ENCODE measurements around the gene SLC5A8.

The SLC5A8 gene

GRCh38 chr12:101209319-101210302, at the start of gene SLC5A8:
Gene SLC5A8, minus strand, starts transcription at chr12:101210238. Its CDS starts 390 bp downstream, at chr12:101209848.
- Histone ChIP-seq H3K4me3 (ENCODE audit: low read depth in 1 of 2, low read length in 2 of 2) (no peak within 1 kb of the TSS), H3K27me3 (ENCODE audit: low read depth, low read length) (peaks cover 9% of the 10 kb centered on the region), H3K27ac (ENCODE audit: low read length) (no peak within 1 kb of the TSS), H3K9me3 (ENCODE audit: control insufficient read depth in 1 of 2, low read length in 2 of 2) (no peaks in the 10 kb centered on the region), H3K36me3 (ENCODE audit: control insufficient read depth in 1 of 2, insufficient read depth in 2 of 2, low read length in 2 of 2) (no peaks in the 10 kb centered on the region), H3K4me1 (ENCODE audit: control insufficient read depth in 1 of 2, insufficient read depth in 2 of 2, low read length in 2 of 2) (no peaks in the 10 kb centered on the region)

GRCh38 chr12:101257357-101257756, 47.3 kb upstream of the SLC5A8 start:
- no peaks in the 10 kb centered on the region for H3K9me3 ChIP-seq (ENCODE audit: control insufficient read depth in 1 of 2, low read length in 2 of 2)
- H3K27ac ChIP-seq (ENCODE audit: low read length), result no peak overlapping the region
- H3K4me1 ChIP-seq (ENCODE audit: control insufficient read depth in 1 of 2, insufficient read depth in 2 of 2, low read length in 2 of 2), result no peaks in the 10 kb centered on the region
- no peak overlapping the region for H3K4me3 ChIP-seq (ENCODE audit: low read depth in 1 of 2, low read length in 2 of 2)
- no peaks in the 10 kb centered on the region for H3K27me3 ChIP-seq (ENCODE audit: low read depth, low read length)
- no peaks in the 10 kb centered on the region for H3K36me3 ChIP-seq (ENCODE audit: control insufficient read depth in 1 of 2, insufficient read depth in 2 of 2, low read length in 2 of 2)

- Histone ChIP-seq H3K4me1 (ENCODE audit: control insufficient read depth in 1 of 2, insufficient read depth in 2 of 2, low read length in 2 of 2) (no peaks in the 10 kb centered on the region), H3K27me3 (ENCODE audit: low read depth, low read length) (no peaks in the 10 kb centered on the region), H3K9me3 (ENCODE audit: control insufficient read depth in 1 of 2, low read length in 2 of 2) (no peaks in the 10 kb centered on the region), H3K27ac (ENCODE audit: low read length) (no peak overlapping the region), H3K4me3 (ENCODE audit: low read depth in 1 of 2, low read length in 2 of 2) (no peak overlapping the region), H3K36me3 (ENCODE audit: control insufficient read depth in 1 of 2, insufficient read depth in 2 of 2, low read length in 2 of 2) (no peaks in the 10 kb centered on the region)
These were observed 46.2 kb upstream of the SLC5A8 start for GRCh38 chr12:101256266-101256665.

DNA sequence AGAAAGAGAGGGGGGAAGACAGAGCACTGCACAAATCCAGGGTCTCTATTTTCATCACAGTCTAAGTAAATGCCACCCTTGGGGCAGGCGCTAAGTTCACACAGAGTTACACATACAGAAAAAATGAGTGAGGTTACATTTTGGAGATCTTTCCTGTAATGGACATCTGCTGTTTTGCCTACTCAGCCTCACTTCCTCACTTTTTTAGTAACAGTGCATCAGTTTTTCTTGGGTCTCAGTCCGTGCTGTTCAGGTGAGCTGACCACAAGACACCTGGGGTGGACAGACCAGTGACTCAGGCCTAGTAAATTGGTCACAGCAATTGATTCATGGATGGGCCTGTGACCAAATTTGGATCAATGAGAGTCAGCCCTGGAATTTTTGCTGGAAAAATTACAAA, 33.6 kb upstream of the SLC5A8 start:
- no peak overlapping the region for H3K27ac ChIP-seq (ENCODE audit: low read length)
- H3K4me3 ChIP-seq (ENCODE audit: low read depth in 1 of 2, low read length in 2 of 2), result no peak overlapping the region
- H3K9me3 ChIP-seq (ENCODE audit: control insufficient read depth in 1 of 2, low read length in 2 of 2), result no peaks in the 10 kb centered on the region
- no peaks in the 10 kb centered on the region for H3K27me3 ChIP-seq (ENCODE audit: low read depth, low read length)
- H3K4me1 ChIP-seq (ENCODE audit: control insufficient read depth in 1 of 2, insufficient read depth in 2 of 2, low read length in 2 of 2), result no peaks in the 10 kb centered on the region
- H3K36me3 ChIP-seq (ENCODE audit: control insufficient read depth in 1 of 2, insufficient read depth in 2 of 2, low read length in 2 of 2), result no peaks in the 10 kb centered on the region

- no peaks in the 10 kb centered on the region for H3K9me3 ChIP-seq (ENCODE audit: control insufficient read depth in 1 of 2, low read length in 2 of 2)
- H3K36me3 ChIP-seq (ENCODE audit: control insufficient read depth in 1 of 2, insufficient read depth in 2 of 2, low read length in 2 of 2), result no peaks in the 10 kb centered on the region
- no peak overlapping the region for H3K27ac ChIP-seq (ENCODE audit: low read length)
- no peaks in the 10 kb centered on the region for H3K4me1 ChIP-seq (ENCODE audit: control insufficient read depth in 1 of 2, insufficient read depth in 2 of 2, low read length in 2 of 2)
- no peaks in the 10 kb centered on the region for H3K27me3 ChIP-seq (ENCODE audit: low read depth, low read length)
- H3K4me3 ChIP-seq (ENCODE audit: low read depth in 1 of 2, low read length in 2 of 2), result no peak overlapping the region
These were observed 33.0 kb upstream of the SLC5A8 start for GRCh38 chr12:101243074-101243473.

DNA sequence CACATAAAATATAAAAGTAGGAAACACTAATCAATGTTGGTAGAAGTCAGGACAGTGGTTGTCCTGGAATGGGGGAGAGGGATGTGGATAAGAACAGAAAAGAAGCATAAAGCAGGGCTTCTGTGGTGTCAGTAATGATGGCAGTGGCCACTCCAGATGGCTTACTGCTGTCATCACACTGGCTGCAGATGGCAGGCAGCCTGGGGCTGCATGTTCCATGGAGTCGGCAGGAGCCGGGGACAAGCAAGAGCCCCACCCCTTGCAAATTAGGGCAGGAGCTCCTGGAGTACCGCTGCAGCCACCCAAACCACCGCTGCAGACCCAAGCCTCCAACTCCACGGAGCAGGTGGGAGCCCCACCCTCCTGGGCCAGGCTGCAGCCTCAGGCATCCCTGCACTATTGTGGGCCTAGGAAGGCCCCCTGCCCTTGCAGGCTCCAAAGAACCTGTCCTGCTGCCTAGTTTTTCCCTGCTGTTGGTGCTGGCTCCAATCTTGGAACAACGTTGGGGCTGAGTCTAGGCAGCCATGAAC, 28.8 kb upstream of the SLC5A8 start:
- Histone ChIP-seq H3K36me3 (ENCODE audit: control insufficient read depth in 1 of 2, insufficient read depth in 2 of 2, low read length in 2 of 2) (no peaks in the 10 kb centered on the region), H3K4me1 (ENCODE audit: control insufficient read depth in 1 of 2, insufficient read depth in 2 of 2, low read length in 2 of 2) (no peaks in the 10 kb centered on the region), H3K27ac (ENCODE audit: low read length) (no peak overlapping the region), H3K4me3 (ENCODE audit: low read depth in 1 of 2, low read length in 2 of 2) (no peak overlapping the region), H3K9me3 (ENCODE audit: control insufficient read depth in 1 of 2, low read length in 2 of 2) (no peaks in the 10 kb centered on the region), H3K27me3 (ENCODE audit: low read depth, low read length) (no peaks in the 10 kb centered on the region)

DNA sequence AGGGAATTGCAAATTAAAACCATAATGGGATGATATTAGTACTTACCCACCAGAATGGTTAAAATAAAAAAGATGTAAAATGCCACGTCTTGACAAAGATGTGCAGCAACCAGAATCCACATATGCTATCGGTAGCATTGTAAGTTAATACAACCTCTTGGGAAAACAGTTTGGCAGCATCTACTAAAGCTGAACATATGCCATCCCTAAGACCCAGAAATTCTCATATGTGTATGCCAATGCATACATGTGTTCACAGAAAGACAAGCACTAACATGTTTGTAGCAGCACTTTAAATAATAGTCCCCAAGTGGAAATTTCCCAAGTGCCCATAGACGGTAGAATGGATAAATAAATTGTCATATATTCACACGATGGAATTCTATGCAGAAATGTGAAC, 28.3 kb upstream of the SLC5A8 start:
- no peaks in the 10 kb centered on the region for H3K9me3 ChIP-seq (ENCODE audit: control insufficient read depth in 1 of 2, low read length in 2 of 2)
- no peaks in the 10 kb centered on the region for H3K27me3 ChIP-seq (ENCODE audit: low read depth, low read length)
- no peaks in the 10 kb centered on the region for H3K4me1 ChIP-seq (ENCODE audit: control insufficient read depth in 1 of 2, insufficient read depth in 2 of 2, low read length in 2 of 2)
- H3K4me3 ChIP-seq (ENCODE audit: low read depth in 1 of 2, low read length in 2 of 2), result no peak overlapping the region
- H3K36me3 ChIP-seq (ENCODE audit: control insufficient read depth in 1 of 2, insufficient read depth in 2 of 2, low read length in 2 of 2), result no peaks in the 10 kb centered on the region
- no peak overlapping the region for H3K27ac ChIP-seq (ENCODE audit: low read length)

- Histone ChIP-seq H3K4me1 (ENCODE audit: control insufficient read depth in 1 of 2, insufficient read depth in 2 of 2, low read length in 2 of 2) (no peaks in the 10 kb centered on the region), H3K4me3 (ENCODE audit: low read depth in 1 of 2, low read length in 2 of 2) (no peak overlapping the region), H3K27ac (ENCODE audit: low read length) (no peak overlapping the region), H3K27me3 (ENCODE audit: low read depth, low read length) (no peaks in the 10 kb centered on the region), H3K36me3 (ENCODE audit: control insufficient read depth in 1 of 2, insufficient read depth in 2 of 2, low read length in 2 of 2) (no peaks in the 10 kb centered on the region), H3K9me3 (ENCODE audit: control insufficient read depth in 1 of 2, low read length in 2 of 2) (no peaks in the 10 kb centered on the region)
These were observed 25.6 kb upstream of the SLC5A8 start for GRCh38 chr12:101235686-101236085.

GRCh38 chr12:101231636-101232035, 21.6 kb upstream of the SLC5A8 start:
- no peaks in the 10 kb centered on the region for H3K36me3 ChIP-seq (ENCODE audit: control insufficient read depth in 1 of 2, insufficient read depth in 2 of 2, low read length in 2 of 2)
- no peaks in the 10 kb centered on the region for H3K4me1 ChIP-seq (ENCODE audit: control insufficient read depth in 1 of 2, insufficient read depth in 2 of 2, low read length in 2 of 2)
- no peaks in the 10 kb centered on the region for H3K27me3 ChIP-seq (ENCODE audit: low read depth, low read length)
- H3K27ac ChIP-seq (ENCODE audit: low read length), result no peak overlapping the region
- H3K4me3 ChIP-seq (ENCODE audit: low read depth in 1 of 2, low read length in 2 of 2), result no peak overlapping the region
- no peaks in the 10 kb centered on the region for H3K9me3 ChIP-seq (ENCODE audit: control insufficient read depth in 1 of 2, low read length in 2 of 2)

GRCh38 chr12:101230547-101230946, 20.5 kb upstream of the SLC5A8 start:
- no peak overlapping the region for H3K27ac ChIP-seq (ENCODE audit: low read length)

DNA sequence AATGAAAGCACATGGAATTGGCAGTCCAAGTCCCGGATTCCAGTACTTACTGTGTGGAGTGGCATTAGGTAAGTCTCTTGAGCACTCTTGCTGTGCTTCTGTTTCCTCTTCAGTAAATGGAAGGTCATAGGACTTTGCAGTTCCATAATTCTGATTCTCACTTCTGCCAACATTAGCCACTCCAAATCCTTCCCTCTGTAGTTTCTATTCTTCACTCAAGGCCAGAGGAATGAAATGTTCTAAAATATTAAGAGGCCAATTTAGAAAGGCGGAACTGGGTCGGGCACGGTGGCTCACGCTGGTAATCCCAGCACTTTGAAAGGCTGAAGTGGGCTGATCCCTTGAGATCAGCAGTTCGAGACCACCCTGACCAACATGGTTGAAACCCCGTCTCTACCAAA, 19.8 kb upstream of the SLC5A8 start:
- Histone ChIP-seq H3K27me3 (ENCODE audit: low read depth, low read length) (no peaks in the 10 kb centered on the region), H3K4me3 (ENCODE audit: low read depth in 1 of 2, low read length in 2 of 2) (no peak overlapping the region), H3K36me3 (ENCODE audit: control insufficient read depth in 1 of 2, insufficient read depth in 2 of 2, low read length in 2 of 2) (no peaks in the 10 kb centered on the region), H3K9me3 (ENCODE audit: control insufficient read depth in 1 of 2, low read length in 2 of 2) (no peaks in the 10 kb centered on the region), H3K27ac (ENCODE audit: low read length) (no peak overlapping the region), H3K4me1 (ENCODE audit: control insufficient read depth in 1 of 2, insufficient read depth in 2 of 2, low read length in 2 of 2) (no peaks in the 10 kb centered on the region)

More at GRCh38 chr12:101230547-101230946, 20.5 kb upstream of the SLC5A8 start:
- no peak overlapping the region for H3K4me3 ChIP-seq (ENCODE audit: low read depth in 1 of 2, low read length in 2 of 2)
- H3K27me3 ChIP-seq (ENCODE audit: low read depth, low read length), result no peaks in the 10 kb centered on the region
- no peaks in the 10 kb centered on the region for H3K4me1 ChIP-seq (ENCODE audit: control insufficient read depth in 1 of 2, insufficient read depth in 2 of 2, low read length in 2 of 2)
- H3K9me3 ChIP-seq (ENCODE audit: control insufficient read depth in 1 of 2, low read length in 2 of 2), result no peaks in the 10 kb centered on the region
- H3K36me3 ChIP-seq (ENCODE audit: control insufficient read depth in 1 of 2, insufficient read depth in 2 of 2, low read length in 2 of 2), result no peaks in the 10 kb centered on the region

Data from muscle layer of duodenum (tissue), 2 donors.